PFSK-1 (cell line): ENCODE data around the gene PITPNM1.

Experiments used
- FOXP2 ChIP-seq: optimal IDR thresholded peaks from 2 replicates; pipeline ENCODE3; 2011; ENCODE audit warnings: borderline replicate concordance, control low read depth, inconsistent platforms; ENCODE audit not compliant: insufficient read depth; ENCODE audit errors: extremely low read length, extremely low read depth
- POLR2AphosphoS5 ChIP-seq: IDR thresholded peaks from 2 replicates; pipeline ENCODE4 v1.6.1; 2012; ENCODE audit warnings: low read depth, mild to moderate bottlenecking, control low read depth, low read length, moderate library complexity
- SIN3A ChIP-seq: IDR thresholded peaks from 2 replicates; pipeline ENCODE4 v1.6.1; 2012; ENCODE audit warnings: mild to moderate bottlenecking, low read length, moderate library complexity, borderline replicate concordance; ENCODE audit not compliant: insufficient read depth
- TAF1 ChIP-seq: IDR thresholded peaks from 2 replicates; pipeline ENCODE4 v1.6.1; 2012; ENCODE audit warnings: low read length, control low read depth, borderline replicate concordance; ENCODE audit not compliant: insufficient read depth
- TF ChIP-seq, protein P1 (sequence below), 2 experiments: IDR thresholded peaks; 2 replicates each; pipeline versions ENCODE4 v1.6.1 to v1.8.0; 2011 to 2012; ENCODE audit warnings: low read depth in 2 of 2, low read length in 2 of 2, control low read depth in 1 of 2, inconsistent platforms in 1 of 2, mild to moderate bottlenecking in 1 of 2, moderate library complexity in 1 of 2; ENCODE audit not compliant: insufficient read depth in 1 of 2

The PITPNM1 gene

DNA sequence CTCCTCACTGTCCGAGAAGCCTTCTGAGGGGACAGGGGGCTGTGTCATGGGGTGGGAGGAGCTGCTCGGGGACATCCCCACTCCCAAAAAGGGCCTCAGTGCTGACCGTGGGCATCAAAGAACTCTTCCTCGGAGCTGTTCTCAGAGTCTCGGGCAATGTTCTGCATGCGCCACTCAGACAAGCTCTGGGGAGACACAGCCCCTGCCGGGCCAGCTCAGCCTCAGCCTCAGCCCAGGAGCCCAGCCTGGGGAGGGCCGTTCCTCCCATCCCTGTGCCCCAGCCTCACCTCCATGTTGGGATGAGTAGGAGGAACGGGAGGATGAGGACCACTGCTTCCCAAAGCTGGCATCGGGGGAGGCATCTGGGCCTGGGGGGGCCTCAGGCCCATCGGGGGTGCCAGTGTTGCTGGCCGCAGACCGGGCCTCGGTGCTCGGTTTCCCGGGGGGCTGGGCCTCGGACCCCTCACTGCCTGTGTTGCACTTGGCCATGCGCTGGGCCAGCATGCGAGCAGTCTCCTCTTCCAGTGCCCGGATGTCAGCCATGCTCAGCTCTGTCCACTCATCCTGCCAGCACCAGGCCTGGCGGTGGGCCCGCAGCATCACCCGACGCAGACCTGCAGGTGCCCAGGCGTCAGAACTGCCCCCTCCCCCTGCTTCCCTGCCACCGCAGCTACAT is 5.2 kb downstream of the PITPNM1 start:
- TF ChIP-seq POLR2AphosphoS5 (no peak), FOXP2 (no peak), TAF1 (no peak), SIN3A (no peak)
- TF ChIP-seq, protein P1, sequence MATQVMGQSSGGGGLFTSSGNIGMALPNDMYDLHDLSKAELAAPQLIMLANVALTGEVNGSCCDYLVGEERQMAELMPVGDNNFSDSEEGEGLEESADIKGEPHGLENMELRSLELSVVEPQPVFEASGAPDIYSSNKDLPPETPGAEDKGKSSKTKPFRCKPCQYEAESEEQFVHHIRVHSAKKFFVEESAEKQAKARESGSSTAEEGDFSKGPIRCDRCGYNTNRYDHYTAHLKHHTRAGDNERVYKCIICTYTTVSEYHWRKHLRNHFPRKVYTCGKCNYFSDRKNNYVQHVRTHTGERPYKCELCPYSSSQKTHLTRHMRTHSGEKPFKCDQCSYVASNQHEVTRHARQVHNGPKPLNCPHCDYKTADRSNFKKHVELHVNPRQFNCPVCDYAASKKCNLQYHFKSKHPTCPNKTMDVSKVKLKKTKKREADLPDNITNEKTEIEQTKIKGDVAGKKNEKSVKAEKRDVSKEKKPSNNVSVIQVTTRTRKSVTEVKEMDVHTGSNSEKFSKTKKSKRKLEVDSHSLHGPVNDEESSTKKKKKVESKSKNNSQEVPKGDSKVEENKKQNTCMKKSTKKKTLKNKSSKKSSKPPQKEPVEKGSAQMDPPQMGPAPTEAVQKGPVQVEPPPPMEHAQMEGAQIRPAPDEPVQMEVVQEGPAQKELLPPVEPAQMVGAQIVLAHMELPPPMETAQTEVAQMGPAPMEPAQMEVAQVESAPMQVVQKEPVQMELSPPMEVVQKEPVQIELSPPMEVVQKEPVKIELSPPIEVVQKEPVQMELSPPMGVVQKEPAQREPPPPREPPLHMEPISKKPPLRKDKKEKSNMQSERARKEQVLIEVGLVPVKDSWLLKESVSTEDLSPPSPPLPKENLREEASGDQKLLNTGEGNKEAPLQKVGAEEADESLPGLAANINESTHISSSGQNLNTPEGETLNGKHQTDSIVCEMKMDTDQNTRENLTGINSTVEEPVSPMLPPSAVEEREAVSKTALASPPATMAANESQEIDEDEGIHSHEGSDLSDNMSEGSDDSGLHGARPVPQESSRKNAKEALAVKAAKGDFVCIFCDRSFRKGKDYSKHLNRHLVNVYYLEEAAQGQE (IDR thresholded peaks at IDR 0.05; ENCODE audit: insufficient read depth in 1 of 2, low read depth in 2 of 2, low read length in 2 of 2), result no peak

DNA sequence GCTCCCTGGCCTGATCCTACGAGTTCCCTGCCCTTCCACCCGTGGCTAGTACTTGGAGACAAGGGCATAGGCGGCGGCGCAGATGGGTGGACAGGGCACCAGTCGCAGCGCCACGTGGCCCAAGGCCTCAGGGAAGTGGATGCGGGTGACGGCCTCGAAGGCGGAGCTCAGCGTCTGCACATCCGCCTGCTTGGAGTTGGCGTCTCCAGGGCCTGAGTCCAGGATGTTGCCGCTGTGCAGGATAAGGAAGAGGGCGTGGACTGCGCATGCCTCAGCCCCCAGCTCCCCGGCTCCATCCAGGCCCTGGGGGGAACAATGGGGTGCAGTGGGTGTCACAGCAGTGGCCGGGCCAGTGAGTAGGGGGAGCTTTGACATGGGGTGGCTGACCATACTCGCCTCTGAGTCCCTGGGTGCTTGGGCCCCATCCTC is 6.6 kb downstream of the PITPNM1 start:
- TF ChIP-seq, protein P1 (IDR thresholded peaks at IDR 0.05; ENCODE audit: insufficient read depth in 1 of 2, low read depth in 2 of 2, low read length in 2 of 2), result no peak
- TF ChIP-seq SIN3A (no peak), FOXP2 (no peak), POLR2AphosphoS5 (no peak), TAF1 (no peak)

DNA sequence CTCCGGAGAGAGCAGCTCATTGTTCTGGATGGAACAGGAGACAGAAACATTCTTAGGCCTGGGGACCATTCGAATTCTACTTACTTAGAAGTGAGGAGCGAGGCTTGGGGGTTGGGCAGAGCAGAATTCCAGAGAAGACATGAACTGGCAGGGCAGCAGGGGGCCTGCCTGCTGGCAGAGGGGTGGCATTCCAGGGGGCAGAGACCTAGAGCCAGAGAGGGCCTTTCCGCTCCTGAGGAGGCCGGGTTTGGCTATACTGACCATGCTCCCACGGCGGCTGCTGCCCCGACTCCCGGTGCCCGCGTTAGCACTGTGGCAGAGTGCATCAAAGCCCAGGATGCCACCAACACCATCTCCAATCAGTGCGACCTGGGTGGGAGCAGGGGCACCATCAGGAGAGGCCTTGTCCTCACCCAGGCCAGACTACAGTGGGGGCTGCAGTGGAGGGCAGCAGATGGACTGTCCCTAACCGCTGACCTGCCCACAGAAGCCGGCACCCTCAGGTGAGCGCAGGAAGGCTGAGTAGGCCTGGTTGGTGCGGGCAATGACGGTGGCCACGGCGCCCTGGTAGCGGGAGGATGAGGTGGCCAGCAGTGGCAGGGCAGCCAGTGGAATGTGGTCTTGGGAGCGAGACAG is 7.4 kb downstream of the PITPNM1 start:
- TF ChIP-seq FOXP2 (no peak), POLR2AphosphoS5 (no peak), TAF1 (no peak), SIN3A (no peak)
- TF ChIP-seq, protein P1 (IDR thresholded peaks at IDR 0.05; ENCODE audit: insufficient read depth in 1 of 2, low read depth in 2 of 2, low read length in 2 of 2), result no peak

DNA sequence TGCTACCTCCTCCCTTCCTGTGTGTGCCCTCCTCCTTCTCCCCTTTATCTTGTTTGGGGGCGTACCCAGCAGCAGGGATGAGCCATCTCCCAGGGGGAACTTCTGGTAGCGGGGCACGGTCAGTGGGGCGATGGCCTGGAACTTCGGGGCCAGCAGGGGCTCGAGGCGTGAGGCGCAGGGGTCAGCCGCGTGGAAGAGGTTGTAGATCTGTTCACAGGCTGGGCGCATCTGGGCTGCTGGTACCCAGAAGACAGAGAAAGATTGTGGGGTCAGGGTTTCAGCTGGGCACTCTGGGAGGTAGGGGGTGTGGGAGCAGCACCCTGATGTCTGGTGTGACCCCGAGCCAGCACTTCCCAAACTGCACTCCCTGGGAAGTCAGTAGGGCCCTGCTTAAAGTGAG is 9.1 kb downstream of the PITPNM1 start:
- TF ChIP-seq, protein P1 (IDR thresholded peaks at IDR 0.05; ENCODE audit: insufficient read depth in 1 of 2, low read depth in 2 of 2, low read length in 2 of 2), result no peak
